ENCODE data around the gene GAB2. TPM values are rescaled to one million over a fixed set of nuclear protein-coding genes. Genes with fewer than 3 reads are reported as not detected.

The GAB2 gene
- total RNA-seq, 4 donors from 2014 or later, result 22.5 to 32.8 (median 30.1) TPM

DNA sequence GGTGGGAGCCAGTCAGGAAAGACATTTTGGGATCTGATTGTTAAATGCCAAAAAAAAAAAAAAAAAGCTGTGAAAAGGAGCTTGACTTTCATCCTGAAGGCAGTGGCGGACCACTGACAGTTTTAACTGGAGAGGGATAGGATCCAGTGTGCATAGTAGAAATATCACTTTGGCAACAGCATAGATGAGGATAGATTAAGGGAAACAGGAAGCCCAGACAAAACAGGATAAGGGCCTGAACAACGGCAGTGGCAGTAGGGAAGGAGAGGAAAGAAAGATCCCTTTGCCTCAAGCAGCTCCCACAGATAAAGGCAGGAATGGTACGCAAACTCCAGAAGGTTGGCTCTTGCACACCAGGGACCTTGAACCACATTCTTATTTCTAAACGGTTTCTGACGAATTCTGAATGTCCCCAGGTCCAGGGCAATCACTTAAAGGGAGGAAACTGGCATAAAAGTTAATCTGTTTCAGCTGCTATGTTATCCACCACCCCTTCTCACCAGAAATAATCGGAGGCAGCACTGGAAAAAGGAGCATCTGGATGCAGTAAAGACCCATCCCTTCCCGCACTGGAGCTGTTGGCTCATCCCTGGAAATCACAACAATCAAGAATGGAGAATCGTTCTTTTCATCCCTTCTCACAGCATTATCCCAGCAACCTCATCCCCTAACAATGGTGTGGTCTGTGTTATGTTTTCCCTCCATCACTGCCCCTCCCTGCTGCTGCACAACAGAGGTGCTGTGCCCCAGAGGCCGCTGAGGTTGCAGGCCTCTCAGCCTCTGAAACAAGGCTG, 99.1 kb downstream of the GAB2 start:
- intact Hi-C loops (cut with DNase I; ENCODE audit: low total_unique reads), result loop anchor here (1.0 kb wide), 1 partner anchor 27 kb away; no protein-coding TSS in a partner anchor
- no peak for TF ChIP-seq POLR2A (IDR thresholded peaks at IDR 0.05)
- TF ChIP-seq, protein P1, sequence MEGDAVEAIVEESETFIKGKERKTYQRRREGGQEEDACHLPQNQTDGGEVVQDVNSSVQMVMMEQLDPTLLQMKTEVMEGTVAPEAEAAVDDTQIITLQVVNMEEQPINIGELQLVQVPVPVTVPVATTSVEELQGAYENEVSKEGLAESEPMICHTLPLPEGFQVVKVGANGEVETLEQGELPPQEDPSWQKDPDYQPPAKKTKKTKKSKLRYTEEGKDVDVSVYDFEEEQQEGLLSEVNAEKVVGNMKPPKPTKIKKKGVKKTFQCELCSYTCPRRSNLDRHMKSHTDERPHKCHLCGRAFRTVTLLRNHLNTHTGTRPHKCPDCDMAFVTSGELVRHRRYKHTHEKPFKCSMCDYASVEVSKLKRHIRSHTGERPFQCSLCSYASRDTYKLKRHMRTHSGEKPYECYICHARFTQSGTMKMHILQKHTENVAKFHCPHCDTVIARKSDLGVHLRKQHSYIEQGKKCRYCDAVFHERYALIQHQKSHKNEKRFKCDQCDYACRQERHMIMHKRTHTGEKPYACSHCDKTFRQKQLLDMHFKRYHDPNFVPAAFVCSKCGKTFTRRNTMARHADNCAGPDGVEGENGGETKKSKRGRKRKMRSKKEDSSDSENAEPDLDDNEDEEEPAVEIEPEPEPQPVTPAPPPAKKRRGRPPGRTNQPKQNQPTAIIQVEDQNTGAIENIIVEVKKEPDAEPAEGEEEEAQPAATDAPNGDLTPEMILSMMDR (IDR thresholded peaks at IDR 0.05), result no peak
- H3K4me3 ChIP-seq (ENCODE audit: low read depth, poor library complexity, severe bottlenecking), result no peak overlapping the region
- DNase-seq (ENCODE audit: low spot score in 2 of 2), result no peak
- whole genome bisulfite sequencing, 2 donors, result 38 to 54% methylated on average over 9 of the region's 9 CpGs

DNA sequence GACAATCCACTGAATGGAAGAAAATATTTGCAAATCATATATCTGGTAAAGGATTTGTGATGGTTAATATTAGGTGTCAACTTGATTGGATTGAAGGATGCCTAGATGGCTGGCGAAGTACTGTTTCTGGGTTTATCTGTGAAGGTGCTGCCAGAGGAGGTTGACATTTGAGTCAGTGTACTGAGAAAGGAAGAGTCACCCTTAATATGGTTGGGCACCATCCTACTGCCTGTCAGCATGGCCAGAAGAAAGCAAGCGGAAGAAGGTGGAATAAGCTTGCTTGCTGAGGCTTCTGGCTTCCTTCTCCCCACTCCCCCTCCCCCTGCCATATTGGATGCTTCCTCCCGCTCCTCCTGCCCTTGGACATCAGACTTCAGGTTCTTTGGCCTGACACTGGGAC, 101.9 kb downstream of the GAB2 start:
- H3K4me3 ChIP-seq (ENCODE audit: low read depth, poor library complexity, severe bottlenecking), result no peak overlapping the region
- intact Hi-C loops (cut with DNase I; ENCODE audit: low total_unique reads), result no loop called here
- WGBS, 2 donors, result 96 to 98% methylated on average over 3 of the region's 3 CpGs
- DNase-seq (ENCODE audit: low spot score in 2 of 2), result no peak
- no peak for TF ChIP-seq POLR2A (IDR thresholded peaks at IDR 0.05)
- TF ChIP-seq, protein P1 (IDR thresholded peaks at IDR 0.05), result no peak

DNA sequence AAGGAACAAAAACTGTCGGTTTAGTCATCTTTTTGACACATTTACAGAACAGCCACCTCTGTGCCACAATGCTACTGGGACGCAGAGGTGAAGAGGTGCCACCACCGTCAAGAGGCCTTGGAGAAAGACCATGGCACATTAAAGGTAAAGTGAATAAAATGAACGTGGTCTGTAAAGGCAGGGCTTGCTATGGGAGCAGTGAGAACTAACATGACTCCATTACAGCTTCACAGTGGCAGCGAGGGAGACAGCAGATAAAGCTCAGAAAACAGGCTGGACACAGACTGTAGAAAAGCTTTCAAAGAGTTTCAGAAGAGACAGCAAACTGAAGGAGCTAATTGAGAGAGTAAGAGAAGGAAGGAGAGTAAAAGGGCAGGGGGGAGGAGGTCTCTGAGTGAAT, 102.9 kb downstream of the GAB2 start:
- intact Hi-C loops (cut with DNase I; ENCODE audit: low total_unique reads), result no loop called here
- WGBS, 2 donors, result 79 to 90% methylated on average over 5 of the region's 5 CpGs
- TF ChIP-seq, protein P1 (IDR thresholded peaks at IDR 0.05), result no peak
- no peak for TF ChIP-seq POLR2A (IDR thresholded peaks at IDR 0.05)

DNA sequence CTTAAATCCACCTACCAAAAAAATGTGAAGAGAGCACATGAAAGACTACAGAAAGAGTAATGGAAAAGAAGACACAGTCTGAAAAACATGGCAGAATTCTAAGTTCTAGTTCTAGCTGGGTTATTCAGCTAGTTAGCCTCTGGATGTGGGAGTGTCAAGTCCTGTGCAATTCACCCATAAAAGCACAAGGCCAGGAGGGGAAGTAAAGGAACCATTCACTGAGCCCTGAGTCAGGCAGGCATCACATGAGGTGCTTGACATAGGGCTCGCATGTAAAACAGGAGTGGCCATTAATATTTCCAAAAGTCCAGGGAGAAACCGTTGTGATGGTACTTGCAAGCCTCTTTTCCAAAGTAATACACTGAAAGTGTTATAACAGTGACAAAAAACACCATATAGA, 103.7 kb downstream of the GAB2 start:
- no peak for DNase-seq (ENCODE audit: low spot score in 2 of 2)
- no peak for TF ChIP-seq POLR2A (IDR thresholded peaks at IDR 0.05)
- TF ChIP-seq, protein P1 (IDR thresholded peaks at IDR 0.05), result no peak
- 67 to 68% methylated on average over 2 of the region's 2 CpGs for WGBS, 2 donors
- intact Hi-C loops (cut with DNase I; ENCODE audit: low total_unique reads), result no loop called here
- H3K4me3 ChIP-seq (ENCODE audit: low read depth, poor library complexity, severe bottlenecking), result no peak overlapping the region

More for the DNA sequence above, 102.9 kb downstream of the GAB2 start:
- H3K4me3 ChIP-seq (ENCODE audit: low read depth, poor library complexity, severe bottlenecking), result no peak overlapping the region
- DNase-seq (ENCODE audit: low spot score in 2 of 2), result no peak

DNA sequence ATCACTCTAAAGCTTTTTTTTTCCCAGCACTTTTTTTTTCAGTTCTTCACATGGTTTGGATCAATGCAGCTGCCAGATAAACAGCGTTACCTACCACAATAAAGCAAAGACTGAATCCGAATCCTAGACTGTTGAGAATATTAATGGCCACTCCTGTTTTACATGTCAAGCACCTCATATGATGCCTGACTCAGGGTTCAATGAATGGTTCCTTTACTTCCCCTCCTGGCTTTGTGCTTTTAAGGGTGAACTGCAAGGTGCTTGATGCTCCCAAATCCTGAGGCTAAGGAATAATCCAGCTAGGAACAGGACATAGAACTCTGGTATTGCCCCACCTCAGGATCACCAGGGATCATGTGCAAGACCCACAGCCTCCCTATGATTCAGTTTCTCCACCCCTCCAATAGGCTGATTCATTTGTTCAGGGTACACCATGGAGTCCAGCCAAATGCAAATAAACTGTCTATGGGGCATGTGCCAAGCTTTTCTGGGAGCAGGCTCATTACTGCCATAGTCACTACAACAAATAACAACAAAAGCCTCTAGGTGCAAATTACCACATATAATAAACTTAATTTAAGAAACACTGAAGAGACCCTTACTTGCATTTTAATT, 104.3 kb downstream of the GAB2 start:
- intact Hi-C loops (cut with DNase I; ENCODE audit: low total_unique reads), result no loop called here
- DNase-seq (ENCODE audit: low spot score in 2 of 2), result peak in 1 of 2 donors; percentile 62
- TF ChIP-seq, protein P1 (IDR thresholded peaks at IDR 0.05), result no peak
- TF ChIP-seq POLR2A (IDR thresholded peaks at IDR 0.05), result no peak
- H3K4me3 ChIP-seq (ENCODE audit: low read depth, poor library complexity, severe bottlenecking), result no peak overlapping the region
- 68 to 79% methylated on average over 2 of the region's 2 CpGs for WGBS, 2 donors

Measured in lower leg skin (tissue), 4 donors.